Muscle of leg (tissue), 11 donors: ENCODE measurements around the gene TRAM2. TPM values are rescaled to one million over a fixed set of nuclear protein-coding genes. Genes with fewer than 3 reads are reported as not detected.

Source experiments
- DNase-seq: peaks from one replicate; pipeline ENCODE4 v3.0.0; 2013
- H3K27ac ChIP-seq: one replicate; pipeline ENCODE4 v1.5.1; 2013; ENCODE audit warnings: mild to moderate bottlenecking, low read length, control low read depth
- H3K27me3 ChIP-seq: one replicate; pipeline ENCODE4 v1.6.1; 2013; ENCODE audit warnings: low read length; ENCODE audit not compliant: control insufficient read depth, insufficient read depth
- H3K36me3 ChIP-seq: one replicate; pipeline ENCODE4 v1.6.1; 2013; ENCODE audit warnings: low read length; ENCODE audit not compliant: control insufficient read depth, insufficient read depth
- H3K4me1 ChIP-seq: one replicate; pipeline ENCODE4 v1.6.1; 2013; ENCODE audit warnings: low read length; ENCODE audit not compliant: control insufficient read depth, insufficient read depth
- H3K4me3 ChIP-seq: one replicate; pipeline ENCODE4 v1.5.1; 2013; ENCODE audit warnings: low read length, control low read depth
- H3K9me3 ChIP-seq: replicated peaks from 2 replicates; pipeline ENCODE4 v1.6.1; 2013; ENCODE audit warnings: low read depth, low read length; ENCODE audit not compliant: control insufficient read depth
- WGBS: methylation state at CpG from one replicate; pipeline ENCODE4 v1.1.5; 2013; ENCODE audit warnings: missing lambda C conversion rate; ENCODE audit not compliant: insufficient coverage; 5-methylcytosine and 5-hydroxymethylcytosine counted together
- polyA plus RNA-seq, 8 donors: library from polyadenylated mRNA; unstranded; fragments of 120-200 nt; gene quantifications; one replicate each; pipeline versions ENCODE4 v1.2.1 to v1.2.3, GENCODE V29; 2013; ENCODE audit warnings: inconsistent platforms in 1 of 8, low replicate concordance in 1 of 8; ENCODE audit not compliant: insufficient read length in 8 of 8, insufficient read depth in 1 of 8
- total RNA-seq: library from RNA; stranded (reverse); fragments of 120-200 nt; gene quantifications from one replicate; pipeline ENCODE4 v1.2.4, GENCODE V29; 2013

TRAM2 gene
- total and polyA plus RNA-seq, 9 donors = 15.8 to 32.7 (median 21.6) TPM

- Histone ChIP-seq H3K4me3 (no peak overlapping the region), H3K27me3 (no peaks in the 10 kb centered on the region), H3K27ac (peak overlapping the region; percentile 44), H3K4me1 (peaks cover 15% of the 10 kb centered on the region), H3K36me3 (peaks cover 2% of the 10 kb centered on the region), H3K9me3 (no peaks in the 10 kb centered on the region)
- WGBS = 54% methylated on average over 3 of the region's 3 CpGs
- DNase-seq = no peak
Observed at GRCh38 chr6:52522655-52523054, 54.2 kb downstream of the TRAM2 start.

- Histone ChIP-seq H3K27ac (peak overlapping the region; percentile 44), H3K4me1 (peaks cover 19% of the 10 kb centered on the region), H3K27me3 (no peaks in the 10 kb centered on the region), H3K9me3 (no peaks in the 10 kb centered on the region), H3K4me3 (no peak overlapping the region), H3K36me3 (peaks cover 2% of the 10 kb centered on the region)
- WGBS = 75% methylated on average over 3 of the region's 7 CpGs
- DNase-seq = no peak
Observed at GRCh38 chr6:52522151-52522626, 54.7 kb downstream of the TRAM2 start.

DNA sequence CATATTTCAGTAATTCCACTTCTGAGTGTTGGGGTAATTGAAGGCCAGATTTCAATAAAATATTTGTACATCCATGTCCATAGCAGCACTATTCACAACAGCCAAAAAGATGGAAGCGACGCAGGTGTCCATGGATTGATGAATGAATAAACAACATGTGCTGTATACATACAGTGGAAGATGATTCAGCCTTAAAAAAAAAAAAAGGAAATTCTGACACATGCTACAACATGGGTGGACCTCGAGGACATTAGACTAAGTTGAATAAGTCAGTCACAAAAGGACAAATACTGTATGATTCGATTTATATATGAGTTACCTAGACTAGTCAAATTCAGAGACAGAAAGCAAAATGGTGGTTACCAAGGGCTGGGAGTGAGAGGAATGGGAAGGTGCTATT, 57.2 kb downstream of the TRAM2 start:
- DNase-seq = no peak
- Histone ChIP-seq H3K27ac (no peak overlapping the region), H3K4me3 (no peak overlapping the region), H3K9me3 (no peaks in the 10 kb centered on the region), H3K4me1 (peaks cover 19% of the 10 kb centered on the region), H3K36me3 (peaks cover 20% of the 10 kb centered on the region), H3K27me3 (no peaks in the 10 kb centered on the region)
- WGBS = 100% methylated on average over 1 of the region's 4 CpGs

GRCh38 chr6:52518279-52518945, 58.4 kb downstream of the TRAM2 start:
- WGBS = 80% methylated on average over 10 of the region's 13 CpGs
- DNase-seq = no peak
- H3K27ac ChIP-seq = peak overlapping the region; percentile 94
- no peak overlapping the region for H3K4me3 ChIP-seq
- H3K36me3 ChIP-seq = peaks cover 31% of the 10 kb centered on the region
- H3K9me3 ChIP-seq = no peaks in the 10 kb centered on the region
- no peaks in the 10 kb centered on the region for H3K27me3 ChIP-seq
- peaks cover 21% of the 10 kb centered on the region for H3K4me1 ChIP-seq

DNA sequence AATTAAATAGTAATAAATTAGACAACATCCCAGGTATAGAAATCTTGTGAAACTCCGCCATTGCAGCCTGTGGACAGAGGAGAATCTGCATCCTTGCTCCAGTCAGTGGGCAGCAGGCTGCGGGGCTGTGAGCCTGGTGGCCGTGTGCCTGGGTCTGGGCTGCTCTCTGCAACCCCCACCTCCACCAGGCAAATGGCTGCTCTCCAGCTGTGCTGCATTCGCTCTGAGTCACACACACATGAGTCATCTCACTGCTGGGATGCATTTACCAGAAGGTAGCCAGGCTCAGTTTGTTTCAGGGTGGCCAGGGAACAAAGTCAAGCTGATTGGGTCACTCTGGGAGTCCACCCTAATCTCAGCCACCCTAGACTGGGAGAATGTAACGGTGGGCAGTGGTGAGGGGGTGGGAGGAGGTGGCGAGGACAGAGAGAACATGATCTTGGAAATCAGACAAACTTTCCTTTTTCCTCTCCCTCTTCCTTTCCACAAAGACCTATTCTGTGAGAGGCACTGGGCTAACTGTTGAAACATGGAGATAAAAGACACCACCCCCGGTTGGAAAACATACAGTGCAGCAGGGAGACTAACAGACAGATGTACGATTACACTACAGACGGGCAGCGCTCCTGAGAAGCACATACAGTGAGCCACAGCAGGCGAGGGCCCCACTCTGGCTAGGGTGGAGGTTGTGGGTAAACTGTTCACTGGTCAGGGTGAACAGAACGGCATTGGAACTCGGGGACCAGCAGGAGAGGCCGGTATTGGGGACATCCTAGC, 59.2 kb downstream of the TRAM2 start:
- H3K36me3 ChIP-seq = peaks cover 34% of the 10 kb centered on the region
- no peak overlapping the region for H3K4me3 ChIP-seq
- peaks cover 25% of the 10 kb centered on the region for H3K4me1 ChIP-seq

GRCh38 chr6:52516943-52517342, 59.9 kb downstream of the TRAM2 start:
- Histone ChIP-seq H3K4me3 (no peak overlapping the region), H3K36me3 (peaks cover 36% of the 10 kb centered on the region), H3K9me3 (no peaks in the 10 kb centered on the region), H3K27me3 (no peaks in the 10 kb centered on the region), H3K4me1 (peaks cover 28% of the 10 kb centered on the region), H3K27ac (no peak overlapping the region)
- no CpG with 5 or more reads among the region's 3 CpGs for WGBS
- DNase-seq = no peak

More for the DNA sequence above, 59.2 kb downstream of the TRAM2 start:
- WGBS = 37% methylated on average over 7 of the region's 14 CpGs
- no peaks in the 10 kb centered on the region for H3K9me3 ChIP-seq
- peak; percentile 96 for DNase-seq
- H3K27me3 ChIP-seq = no peaks in the 10 kb centered on the region
- peak overlapping the region; percentile 94 for H3K27ac ChIP-seq

DNA sequence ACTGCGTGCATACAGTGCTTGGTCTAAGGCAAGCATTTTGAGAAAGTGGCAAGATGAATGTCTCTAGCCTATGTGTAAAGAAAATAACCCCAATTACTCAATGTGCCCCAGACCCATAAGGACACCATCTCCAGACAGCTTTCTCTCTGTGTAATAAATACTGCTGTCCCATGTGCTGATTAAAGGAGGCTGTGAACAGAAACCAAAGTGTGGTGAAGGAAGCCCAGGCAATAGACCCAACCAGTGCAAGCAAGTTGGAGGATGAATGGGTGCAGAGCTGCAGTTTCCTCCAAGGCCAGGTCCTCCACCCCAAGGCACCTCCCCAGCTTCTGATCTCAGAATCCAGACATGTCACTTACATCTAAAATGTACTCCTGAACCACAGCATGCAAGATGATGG, 60.6 kb downstream of the TRAM2 start:
- H3K9me3 ChIP-seq = no peaks in the 10 kb centered on the region
- H3K27ac ChIP-seq = no peak overlapping the region
- no peaks in the 10 kb centered on the region for H3K27me3 ChIP-seq
- H3K4me1 ChIP-seq = peaks cover 33% of the 10 kb centered on the region
- peaks cover 39% of the 10 kb centered on the region for H3K36me3 ChIP-seq
- no peak overlapping the region for H3K4me3 ChIP-seq
- no peak for DNase-seq
- no CpG with 5 or more reads among the region's 1 CpG for WGBS

DNA sequence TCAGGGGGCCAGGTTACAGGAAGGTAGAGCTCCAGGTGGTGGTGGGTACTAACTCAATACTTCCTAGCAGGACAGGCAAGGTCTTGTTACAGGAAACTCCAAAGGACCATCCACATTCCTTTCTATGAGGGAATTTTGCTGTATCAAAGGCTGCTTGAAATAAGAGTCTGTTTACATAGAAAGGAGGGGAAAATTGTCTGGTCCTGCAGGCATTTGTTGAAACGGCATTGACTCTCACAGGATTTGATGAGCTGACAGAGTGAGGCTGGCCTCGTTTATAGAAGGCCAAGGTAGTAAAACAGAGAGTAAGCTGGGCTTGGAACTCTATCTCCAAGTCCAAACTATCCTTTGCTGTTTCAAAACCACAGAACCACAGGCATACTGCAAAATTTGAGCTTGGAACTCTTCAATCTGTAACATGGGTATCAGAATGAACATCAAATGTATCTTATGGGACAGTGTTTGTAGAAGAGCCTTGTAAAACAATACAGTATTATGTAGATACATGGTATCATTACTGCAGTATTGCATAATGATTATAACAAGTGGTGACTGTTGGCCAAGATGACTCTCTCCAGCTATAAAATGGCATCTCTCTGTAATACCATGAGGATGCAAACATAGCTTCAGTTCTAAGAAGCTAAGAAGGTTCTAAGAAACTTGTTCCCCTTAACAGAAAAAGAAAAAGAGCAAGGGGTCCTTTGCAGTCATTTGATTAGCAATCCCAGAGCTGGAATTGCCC, 61.5 kb downstream of the TRAM2 start:
- peaks cover 48% of the 10 kb centered on the region for H3K36me3 ChIP-seq
- no peaks in the 10 kb centered on the region for H3K9me3 ChIP-seq
- H3K27ac ChIP-seq = no peak overlapping the region
- H3K27me3 ChIP-seq = no peaks in the 10 kb centered on the region
- no peak overlapping the region for H3K4me3 ChIP-seq
- no peak for DNase-seq
- WGBS = no CpG with 5 or more reads among the region's 2 CpGs
- peaks cover 34% of the 10 kb centered on the region for H3K4me1 ChIP-seq

GRCh38 chr6:52514514-52514913, 62.3 kb downstream of the TRAM2 start:
- no peaks in the 10 kb centered on the region for H3K27me3 ChIP-seq
- peaks cover 57% of the 10 kb centered on the region for H3K36me3 ChIP-seq
- DNase-seq = no peak
- no peaks in the 10 kb centered on the region for H3K9me3 ChIP-seq
- H3K27ac ChIP-seq = no peak overlapping the region
- no peak overlapping the region for H3K4me3 ChIP-seq
- 47% methylated on average over 7 of the region's 7 CpGs for WGBS
- H3K4me1 ChIP-seq = peaks cover 34% of the 10 kb centered on the region

DNA sequence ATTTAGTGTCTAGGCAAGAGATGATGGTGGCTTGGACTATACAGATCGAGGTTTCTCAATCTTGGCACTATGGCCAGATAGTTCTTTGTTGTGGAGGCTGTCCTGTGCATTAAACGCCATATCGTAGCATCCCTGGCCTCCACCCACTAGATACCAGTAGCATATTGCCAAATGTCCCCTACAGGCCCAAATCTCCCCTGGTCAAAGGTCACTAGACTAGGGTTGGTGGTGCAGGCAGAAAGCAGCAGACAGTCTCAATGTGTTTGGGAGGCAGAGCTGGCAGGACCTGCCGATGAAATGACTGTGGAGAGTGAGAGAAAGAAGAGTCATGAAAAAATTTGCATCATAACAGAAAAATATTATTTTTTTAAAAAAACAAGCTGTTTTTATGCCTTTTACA, 63.0 kb downstream of the TRAM2 start:
- Histone ChIP-seq H3K36me3 (peaks cover 63% of the 10 kb centered on the region), H3K4me3 (no peak overlapping the region), H3K4me1 (peaks cover 34% of the 10 kb centered on the region), H3K27ac (no peak overlapping the region), H3K9me3 (no peaks in the 10 kb centered on the region), H3K27me3 (no peaks in the 10 kb centered on the region)
- DNase-seq = no peak
- WGBS = no CpG with 5 or more reads among the region's 4 CpGs
